GM19023 (cell line): ENCODE data around the gene SH2D3C.

Source experiments
- ATAC-seq: cut with Tn5 transposase; IDR thresholded peaks from one replicate; pipeline ENCODE4 v1.9.1; 2021; ENCODE audit warnings: mild to moderate bottlenecking, moderate library complexity; ENCODE audit not compliant: unreplicated experiment

The SH2D3C gene, protein sequence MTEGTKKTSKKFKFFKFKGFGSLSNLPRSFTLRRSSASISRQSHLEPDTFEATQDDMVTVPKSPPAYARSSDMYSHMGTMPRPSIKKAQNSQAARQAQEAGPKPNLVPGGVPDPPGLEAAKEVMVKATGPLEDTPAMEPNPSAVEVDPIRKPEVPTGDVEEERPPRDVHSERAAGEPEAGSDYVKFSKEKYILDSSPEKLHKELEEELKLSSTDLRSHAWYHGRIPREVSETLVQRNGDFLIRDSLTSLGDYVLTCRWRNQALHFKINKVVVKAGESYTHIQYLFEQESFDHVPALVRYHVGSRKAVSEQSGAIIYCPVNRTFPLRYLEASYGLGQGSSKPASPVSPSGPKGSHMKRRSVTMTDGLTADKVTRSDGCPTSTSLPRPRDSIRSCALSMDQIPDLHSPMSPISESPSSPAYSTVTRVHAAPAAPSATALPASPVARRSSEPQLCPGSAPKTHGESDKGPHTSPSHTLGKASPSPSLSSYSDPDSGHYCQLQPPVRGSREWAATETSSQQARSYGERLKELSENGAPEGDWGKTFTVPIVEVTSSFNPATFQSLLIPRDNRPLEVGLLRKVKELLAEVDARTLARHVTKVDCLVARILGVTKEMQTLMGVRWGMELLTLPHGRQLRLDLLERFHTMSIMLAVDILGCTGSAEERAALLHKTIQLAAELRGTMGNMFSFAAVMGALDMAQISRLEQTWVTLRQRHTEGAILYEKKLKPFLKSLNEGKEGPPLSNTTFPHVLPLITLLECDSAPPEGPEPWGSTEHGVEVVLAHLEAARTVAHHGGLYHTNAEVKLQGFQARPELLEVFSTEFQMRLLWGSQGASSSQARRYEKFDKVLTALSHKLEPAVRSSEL

DNA sequence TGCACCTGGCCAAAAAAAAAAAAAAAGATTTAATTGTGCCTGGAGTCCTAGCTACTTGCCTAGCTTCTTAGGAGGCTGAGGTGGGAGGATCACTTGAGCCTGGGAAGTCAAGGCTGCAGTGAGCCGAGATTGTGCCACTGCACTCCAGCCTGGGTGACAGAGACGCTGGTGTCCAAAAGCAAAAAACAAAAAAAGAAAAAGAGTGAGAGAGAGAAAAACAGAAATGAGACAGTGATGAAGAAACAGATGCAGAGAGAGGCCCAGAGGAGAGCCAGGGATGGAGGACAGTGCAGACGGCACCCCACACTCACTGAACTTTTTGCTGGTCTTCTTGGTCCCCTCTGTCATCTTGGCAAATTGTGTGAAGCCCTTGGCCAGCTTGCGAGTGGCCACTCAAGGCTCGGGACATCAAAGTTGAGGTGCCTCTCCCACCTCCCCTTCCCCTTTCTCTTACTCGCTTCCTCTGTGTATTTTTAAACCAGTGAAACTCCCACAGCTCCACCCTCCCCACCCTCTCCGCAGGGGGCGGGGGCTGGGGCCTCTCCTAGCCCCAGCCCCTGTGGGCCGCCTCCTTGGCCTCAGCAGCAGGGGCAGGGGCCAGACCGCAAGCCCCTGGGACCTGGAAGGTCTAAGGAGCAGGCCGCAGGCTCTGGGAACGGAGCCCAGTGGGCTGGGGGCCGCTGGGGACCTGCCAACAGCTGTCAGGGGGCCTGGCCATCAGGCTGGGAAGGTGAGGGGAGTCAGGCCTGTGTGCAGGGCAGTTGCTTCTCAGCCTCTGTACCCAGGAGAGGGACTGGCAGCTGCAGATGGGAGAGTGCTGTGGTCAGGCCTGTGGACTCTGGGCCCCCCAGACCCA lies at the start of gene SH2D3C:
Gene SH2D3C, minus strand, starts transcription at position 387 of the 856 bp plus-strand sequence. Its CDS starts 39 bp downstream, at position 348.
- ATAC-seq = peak; percentile 38

DNA sequence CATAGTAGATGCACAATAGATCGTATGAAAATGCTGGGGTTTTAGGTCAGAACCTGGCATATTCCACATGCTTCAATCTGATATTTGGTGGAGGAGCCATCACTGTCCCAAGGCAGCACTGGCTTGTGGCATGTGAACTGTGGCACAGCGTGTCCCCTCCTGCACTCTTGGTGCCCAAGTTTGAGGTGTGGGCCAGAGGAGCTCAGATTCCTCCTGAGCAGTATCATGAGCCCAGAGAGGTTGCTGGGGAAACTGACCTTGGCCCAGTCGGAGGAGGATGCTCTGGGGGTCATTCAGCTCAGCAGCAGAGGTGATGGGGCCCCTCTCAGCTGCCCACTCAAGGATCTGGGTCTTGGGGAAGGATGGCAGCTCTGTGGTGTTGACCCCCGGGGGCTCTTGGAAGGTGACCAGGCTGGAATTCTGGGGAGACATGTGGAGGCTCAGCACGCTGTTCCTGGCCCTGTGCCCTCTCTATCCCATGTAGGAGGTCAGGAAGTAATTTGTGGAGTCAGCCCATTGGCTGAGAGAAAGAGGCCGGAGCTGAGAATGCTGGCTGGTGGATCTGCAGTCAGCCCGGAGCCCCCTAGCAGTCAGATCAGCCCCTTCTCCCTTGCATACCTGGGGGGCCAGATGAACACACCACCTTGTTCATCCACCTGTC lies 47.9 kb upstream of the SH2D3C start:
- ATAC-seq = no peak

DNA sequence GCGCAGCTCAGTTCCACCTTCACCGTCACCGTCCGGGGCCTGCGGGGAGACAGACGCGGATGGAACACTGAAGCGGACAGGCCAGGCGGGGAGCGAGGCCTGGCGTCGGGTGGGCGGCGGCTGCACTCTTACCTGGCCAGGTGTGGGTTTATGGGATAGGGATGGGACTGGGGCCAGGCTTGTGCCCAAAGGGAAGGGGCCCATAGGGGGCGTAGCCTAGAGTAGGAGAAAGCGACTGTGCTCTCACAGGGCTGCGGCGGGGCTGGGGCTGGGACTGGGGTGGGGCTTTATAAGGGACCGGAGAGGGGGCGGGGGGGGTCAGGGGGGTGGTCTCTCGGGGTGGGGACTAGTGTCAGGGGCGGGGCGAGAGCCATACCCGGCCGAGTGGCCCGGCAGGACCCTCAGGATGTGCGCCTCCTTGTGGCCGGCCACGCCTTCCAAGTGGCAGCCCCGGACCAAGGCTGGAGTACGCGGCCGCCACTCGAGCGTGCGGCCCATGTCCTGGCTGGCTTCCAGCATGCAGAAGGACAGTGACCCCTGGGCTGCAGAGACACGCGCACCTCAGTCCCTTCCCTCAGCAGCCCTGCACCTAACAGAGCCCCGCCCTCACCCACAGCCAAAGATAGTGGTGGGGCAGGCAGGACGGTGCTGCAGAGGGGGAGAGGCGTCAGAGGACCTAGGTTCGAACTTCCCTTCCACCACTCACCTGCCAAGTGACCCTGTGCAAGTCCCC lies 47.0 kb upstream of the SH2D3C start:
- ATAC-seq = no peak

DNA sequence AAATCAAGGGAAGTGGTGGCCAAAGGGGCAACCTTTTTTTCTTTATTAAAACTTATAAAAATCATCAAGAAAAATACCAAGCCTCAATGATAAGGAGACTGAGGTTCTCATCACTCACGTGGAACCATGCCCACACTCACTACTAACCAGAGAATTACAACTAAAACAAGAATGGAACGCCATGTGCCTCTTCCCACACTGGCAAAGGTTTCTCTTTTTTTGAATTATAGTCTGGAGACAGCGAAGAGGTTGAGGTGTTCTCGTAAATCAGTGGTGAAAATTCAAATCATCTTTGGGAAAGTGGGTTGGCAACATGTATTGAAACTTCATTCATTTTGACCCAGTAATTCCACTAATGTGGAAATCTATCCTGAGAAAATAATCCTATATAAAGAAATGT lies 43.6 kb upstream of the SH2D3C start:
- ATAC-seq = no peak

DNA sequence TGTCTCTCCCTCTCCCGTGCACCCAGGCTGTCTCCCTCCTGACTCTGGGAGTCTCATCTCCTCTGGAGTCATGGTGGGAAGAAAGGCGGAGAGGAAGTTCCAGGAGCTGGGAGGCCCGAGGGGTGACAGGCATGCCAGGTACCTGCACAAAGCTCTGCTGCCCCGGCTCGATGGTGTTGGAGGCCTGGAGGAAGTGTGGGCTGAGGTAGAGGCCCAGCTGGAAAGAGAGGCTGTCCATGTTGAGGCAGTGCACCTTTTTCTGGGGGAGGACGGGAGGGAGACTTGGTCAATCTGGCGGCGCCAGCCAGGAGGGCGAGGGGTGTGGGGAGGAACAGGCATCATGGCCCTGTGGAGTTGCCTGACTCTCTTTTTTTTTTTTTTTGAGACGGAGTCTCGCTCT lies 40.1 kb upstream of the SH2D3C start:
- no peak for ATAC-seq

DNA sequence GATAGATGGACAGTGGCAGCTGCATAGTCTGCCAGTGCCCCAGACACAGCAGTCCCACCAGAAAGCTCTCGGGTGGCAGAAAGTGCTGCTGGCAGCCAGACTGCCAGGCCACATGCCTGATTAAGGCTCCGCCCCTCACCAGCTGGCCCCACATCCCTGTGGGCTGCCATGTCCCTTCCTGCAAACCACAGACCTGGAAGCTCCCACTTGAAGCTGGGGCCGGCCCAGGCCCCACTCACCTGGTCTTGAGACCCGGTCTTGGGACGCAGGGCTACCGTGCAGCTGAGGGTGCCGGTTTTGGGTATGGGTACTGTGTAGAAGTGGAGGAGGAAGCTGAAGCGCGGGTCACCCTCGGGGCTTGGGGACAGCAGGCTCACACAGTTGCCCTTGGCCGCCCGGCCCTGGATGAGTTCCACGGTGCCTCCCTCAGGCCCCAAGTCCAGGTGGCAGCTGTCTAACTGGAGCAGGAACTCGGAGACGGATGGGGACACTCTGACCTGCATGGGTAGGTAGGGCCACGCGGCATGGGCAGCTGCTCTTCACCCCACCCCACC lies 39.5 kb upstream of the SH2D3C start:
- ATAC-seq = no peak

DNA sequence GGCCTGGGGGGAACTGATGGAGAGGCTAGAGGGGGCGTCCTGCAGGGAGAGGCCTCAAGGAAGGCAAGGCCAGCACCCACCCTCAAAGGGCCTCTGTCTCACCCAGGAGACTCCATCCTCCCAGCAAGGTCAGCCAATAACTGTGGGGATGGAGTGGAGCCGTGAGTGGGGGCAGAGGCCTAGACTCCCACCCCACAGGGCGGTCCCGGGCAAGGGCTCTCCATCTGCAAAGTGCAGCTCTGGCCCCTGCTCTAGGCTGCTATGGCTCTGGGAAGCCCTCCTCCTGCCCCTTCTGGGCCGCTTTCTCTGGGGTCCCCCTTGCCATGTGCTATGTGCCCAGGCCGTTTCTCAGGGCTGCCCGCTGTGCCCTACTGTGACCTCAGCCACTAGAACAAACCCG lies 38.3 kb upstream of the SH2D3C start:
- no peak for ATAC-seq

DNA sequence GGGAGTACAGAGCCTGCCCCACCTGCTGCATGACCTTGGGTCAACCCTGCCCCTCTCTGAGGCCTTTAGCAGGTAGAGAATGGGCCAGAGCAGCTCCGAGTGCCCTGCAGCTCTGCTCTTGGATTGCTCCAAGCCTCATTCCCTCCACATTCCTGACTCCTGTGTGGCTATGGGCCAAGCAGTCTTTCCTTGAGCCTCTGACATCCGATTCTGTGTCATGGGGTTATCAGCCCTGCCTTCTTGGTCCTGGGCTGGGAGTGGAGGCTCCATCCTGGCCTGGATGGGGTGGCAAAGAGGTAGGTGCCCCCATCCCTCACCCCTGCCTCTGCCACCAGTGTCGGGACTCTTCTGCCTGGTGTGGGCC lies 37.9 kb upstream of the SH2D3C start:
- ATAC-seq = no peak

DNA sequence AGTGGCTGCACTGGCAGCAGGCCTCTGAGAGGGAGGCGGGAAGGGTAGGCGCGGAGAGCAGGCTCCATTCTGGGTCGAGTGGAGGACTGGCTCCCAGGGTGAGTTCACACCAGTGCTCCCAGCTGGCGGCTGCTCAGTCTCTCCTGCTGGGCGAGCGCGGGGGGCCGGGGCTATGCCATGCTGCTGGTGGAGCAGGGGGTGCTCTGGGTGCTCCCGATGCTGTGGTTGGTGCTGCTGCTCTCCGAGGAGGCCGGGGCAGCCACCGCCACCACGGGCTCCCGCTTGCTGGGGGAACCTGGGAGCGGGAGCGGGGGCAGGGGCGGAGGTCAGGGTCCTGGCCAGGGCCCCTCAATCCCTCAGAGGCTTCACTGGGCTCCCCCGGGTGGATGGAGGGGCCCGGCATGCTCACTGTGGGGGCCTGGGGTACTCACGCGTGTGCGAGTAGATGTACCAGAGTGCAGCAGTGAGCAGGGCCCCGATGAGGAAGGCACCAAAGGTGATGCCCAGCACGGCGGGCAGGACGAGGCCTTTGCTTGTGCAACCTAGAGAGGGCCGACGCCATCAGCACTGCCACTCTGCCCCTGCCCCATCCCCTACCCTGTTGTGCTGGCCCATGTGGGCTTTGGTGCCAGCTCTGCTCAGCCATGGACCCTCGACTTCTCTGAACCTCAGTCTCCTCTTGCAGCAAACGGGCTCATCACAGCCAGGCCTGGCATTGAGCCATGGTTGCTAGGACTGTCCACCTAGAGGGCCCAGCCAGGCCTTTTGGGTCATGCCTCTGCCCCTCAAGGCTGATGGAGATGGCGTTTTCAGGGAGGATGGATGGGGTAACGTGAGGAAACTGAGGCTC lies 37.3 kb upstream of the SH2D3C start:
- ATAC-seq = no peak

DNA sequence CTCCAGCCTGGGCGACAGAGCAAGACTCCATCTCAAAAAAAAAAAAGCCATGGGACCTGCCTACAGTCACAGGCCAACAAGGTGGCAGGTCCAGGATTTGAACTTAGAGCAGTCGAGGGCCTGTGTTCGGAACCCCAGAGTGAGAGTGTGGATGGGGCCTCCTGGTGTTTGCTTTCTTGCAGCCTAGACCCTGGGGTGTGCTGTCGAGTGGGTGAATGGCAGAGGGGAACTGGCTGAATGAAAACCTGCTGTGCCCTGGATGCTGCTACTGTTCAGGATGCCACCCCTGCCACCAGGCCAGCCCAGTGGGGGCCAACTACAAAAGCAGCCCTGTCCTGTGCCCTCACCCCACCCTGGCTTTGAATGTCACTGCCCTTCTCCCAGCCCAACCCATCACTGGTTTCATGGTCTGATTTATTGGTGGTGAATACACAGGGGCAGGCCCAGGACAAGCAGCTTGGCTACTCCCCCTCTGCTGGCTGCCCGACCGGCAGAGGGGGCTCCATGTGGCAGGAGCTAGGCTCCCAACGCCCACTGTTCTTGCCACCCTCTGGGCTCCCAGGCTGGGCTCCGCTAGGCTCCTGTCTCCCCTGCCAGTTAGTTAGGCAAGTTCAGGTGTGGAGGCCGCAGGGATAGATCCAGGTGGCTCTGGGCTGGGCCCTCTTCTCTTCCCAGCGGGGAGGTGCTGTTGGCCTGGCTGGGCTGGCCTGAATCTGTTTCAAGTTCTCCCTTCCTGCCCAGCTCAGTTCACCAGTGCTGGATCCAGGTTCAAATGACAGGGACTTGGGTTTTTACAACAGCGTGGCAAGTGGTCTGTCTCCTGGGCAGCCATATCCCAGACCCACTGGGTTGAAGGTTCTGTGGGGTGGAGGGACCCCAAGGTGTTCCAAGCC lies 36.4 kb upstream of the SH2D3C start:
- ATAC-seq = no peak

DNA sequence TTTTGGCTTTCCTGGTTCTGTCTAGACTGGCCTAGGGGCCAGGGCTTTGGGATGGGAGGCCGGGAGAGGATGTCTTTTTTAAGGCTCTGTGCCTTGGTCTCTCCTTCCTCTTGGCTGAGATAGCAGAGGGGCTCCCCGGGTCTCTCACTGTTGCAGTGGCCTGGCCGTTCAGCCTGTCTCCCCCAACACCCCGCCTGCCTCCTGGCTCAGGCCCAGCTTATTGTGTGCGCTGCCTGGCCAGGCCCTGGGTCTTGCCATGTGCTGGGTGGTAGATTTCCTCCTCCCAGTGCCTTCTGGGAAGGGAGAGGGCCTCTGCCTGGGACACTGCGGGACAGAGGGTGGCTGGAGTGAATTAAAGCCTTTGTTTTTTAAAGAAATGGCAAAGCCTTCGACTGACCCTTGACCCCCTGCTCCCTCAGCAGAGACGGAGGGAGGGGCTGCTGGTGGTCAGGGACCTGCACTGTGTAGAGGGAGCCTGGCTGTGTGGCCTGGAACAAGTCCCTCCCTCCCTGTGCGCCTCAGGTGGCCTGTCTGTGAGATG lies 35.3 kb upstream of the SH2D3C start:
- ATAC-seq = no peak

DNA sequence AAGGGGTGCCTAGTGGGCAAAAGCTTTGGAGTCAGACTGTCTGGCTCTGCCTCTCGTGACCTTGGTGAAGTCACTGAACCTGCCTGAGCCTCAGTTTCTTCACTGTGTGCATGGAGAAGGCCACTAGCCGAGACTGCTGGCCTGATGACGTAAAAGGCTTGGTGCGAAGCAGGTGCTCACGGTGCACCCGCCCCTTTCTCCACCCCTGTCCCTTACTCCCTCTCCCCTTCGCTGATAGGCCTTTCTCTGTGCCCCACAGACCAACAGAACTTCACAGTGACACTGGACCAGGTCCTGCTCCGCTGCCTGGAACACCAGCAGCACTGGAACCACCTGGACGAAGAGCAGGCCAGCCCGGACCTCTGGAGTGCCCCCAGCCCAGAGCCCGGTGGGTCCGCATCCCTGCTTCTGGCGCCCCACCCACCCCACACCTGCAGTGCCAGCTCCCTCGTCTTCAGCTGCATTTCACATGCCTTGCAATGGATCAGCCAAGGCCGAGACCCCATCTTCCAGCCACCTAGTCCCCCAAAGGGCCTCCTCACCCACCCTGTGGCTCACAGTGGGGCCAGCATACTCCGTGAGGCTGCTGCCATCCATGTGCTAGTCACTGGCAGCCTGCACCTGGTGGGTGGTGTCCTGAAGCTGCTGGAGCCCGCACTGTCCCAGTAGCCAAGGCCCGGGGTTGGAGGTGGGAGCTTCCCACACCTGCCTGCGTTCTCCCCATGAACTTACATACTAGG lies 34.6 kb upstream of the SH2D3C start:
- ATAC-seq = no peak

DNA sequence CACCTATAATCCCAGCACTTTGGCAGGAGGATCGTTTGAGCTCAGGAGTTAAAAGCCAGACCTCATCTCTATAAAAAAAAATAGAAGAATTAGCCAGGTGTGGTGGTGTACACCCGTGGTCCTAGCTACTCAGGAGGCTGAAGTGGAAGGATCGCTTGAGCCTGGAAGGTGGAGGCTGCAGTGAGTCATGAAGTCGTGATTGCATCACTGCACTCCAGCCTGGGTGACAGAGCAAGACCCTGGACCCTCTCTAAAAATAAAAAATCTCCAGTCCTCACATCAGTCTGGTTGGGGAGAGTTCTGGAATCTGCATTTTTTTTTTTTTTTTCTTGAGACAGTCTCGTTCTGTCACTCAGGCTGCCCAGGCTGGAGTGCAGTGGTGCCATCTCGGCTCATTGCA lies 33.5 kb upstream of the SH2D3C start:
- ATAC-seq = no peak

DNA sequence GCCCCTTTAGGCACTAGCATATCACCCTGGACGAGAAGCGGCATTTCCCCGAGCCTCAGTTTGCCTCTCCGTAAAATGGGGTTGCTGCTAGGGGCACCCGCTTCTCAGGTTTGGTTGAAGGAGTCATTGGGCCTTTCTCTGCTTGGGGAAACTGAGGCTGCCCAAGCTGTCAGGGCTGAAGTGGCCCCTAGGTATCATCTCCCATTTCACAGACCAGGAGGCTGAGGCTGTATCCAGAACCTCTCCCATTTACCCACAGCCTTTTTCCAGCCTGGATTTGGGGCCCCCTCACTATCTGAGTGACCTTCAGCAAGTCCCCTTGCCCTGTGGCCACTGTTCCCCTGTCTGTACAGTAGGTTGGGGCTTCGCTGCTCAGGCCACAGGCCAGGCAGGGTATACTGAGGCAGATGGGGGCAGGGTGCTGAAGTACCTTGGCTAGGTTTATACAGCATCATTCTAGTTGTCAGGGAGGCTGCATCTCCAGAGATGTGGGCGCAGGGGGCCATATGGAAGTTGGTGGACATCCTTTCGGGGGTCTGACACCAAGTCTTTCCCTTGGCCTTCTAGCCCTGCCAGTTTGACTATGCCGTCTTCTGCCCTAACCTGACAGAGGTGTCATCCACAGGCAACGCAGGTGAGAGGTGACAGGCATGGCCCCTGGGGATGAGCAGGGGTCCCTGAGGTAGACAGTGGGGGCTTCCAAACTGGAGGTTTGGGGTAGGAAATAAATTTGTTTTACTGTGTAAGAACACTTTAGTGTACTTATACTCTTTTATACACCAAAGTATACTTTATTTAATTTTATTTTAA lies 32.1 kb upstream of the SH2D3C start:
- ATAC-seq = no peak

DNA sequence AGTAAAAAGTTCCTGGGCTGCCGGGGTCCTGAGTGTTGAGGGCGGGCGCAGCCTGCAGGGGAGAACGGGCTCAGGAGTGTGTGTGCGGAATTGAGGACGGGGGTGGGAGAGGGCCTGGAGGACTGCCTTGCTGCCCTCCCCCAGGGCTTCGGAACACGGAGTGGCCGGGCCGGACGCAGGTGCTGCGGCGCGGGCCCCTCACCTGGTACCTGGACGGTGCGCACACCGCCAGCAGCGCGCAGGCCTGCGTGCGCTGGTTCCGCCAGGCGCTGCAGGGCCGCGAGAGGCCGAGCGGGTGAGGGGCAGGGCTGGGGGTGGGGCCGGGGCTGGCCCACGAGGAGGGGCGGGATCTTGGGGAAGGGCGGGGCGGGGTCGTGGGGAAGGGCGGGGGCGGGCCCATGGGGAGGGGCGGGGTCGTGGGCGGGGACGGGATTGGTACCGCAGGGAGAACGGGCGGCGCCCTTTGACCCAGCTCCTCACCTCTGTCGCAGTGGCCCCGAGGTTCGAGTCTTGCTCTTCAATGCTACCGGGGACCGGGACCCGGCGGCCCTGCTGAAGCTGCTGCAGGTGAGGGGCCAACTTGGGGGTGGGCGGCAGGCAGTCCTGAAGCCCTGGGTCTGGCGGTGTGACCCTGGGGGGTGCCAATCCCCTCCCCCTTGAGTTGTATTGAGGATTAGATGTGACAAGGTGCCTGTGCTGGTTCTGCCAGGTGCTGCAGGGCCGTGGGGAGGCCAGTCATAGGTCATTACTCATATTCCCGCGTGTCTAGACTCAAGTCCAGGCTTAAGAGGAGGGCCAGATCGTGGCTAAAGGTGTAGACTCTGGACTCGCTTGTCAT lies 31.3 kb upstream of the SH2D3C start:
- ATAC-seq = no peak
